Measurements from ENCODE around the gene FLNB.

FLNB gene

GRCh38 chr3:58037141-58037910, 29.1 kb downstream of the FLNB start:
- H3K27ac ChIP-seq, result peak overlapping the region; percentile 96
- no peak for TF ChIP-seq CTCF (conservative IDR thresholded peaks at IDR 0.05)

GRCh38 chr3:58038675-58039292, 30.6 kb downstream of the FLNB start:
- H3K27ac ChIP-seq, result peak overlapping the region; percentile 96
- no peak for TF ChIP-seq CTCF (conservative IDR thresholded peaks at IDR 0.05)

GRCh38 chr3:58039601-58040000, 31.4 kb downstream of the FLNB start:
- TF ChIP-seq CTCF (conservative IDR thresholded peaks at IDR 0.05), result no peak
- peak overlapping the region; percentile 96 for H3K27ac ChIP-seq

- peak overlapping the region; percentile 96 for H3K27ac ChIP-seq
- TF ChIP-seq CTCF (conservative IDR thresholded peaks at IDR 0.05), result no peak
These were observed 33.1 kb downstream of the FLNB start for GRCh38 chr3:58041182-58041825.

GRCh38 chr3:58041826-58042324, 33.7 kb downstream of the FLNB start:
- no peak for TF ChIP-seq CTCF (conservative IDR thresholded peaks at IDR 0.05)
- H3K27ac ChIP-seq, result peak overlapping the region; percentile 96

- no peak for TF ChIP-seq CTCF (conservative IDR thresholded peaks at IDR 0.05)
- H3K27ac ChIP-seq, result peak overlapping the region; percentile 96; the same call in 1 of the 2 replicates
These were observed 34.9 kb downstream of the FLNB start for GRCh38 chr3:58042947-58043707.

Measured in VCaP (cell line).